ENCODE data around the gene SAT1. TPM values are rescaled to one million over a fixed set of nuclear protein-coding genes. Genes with fewer than 3 reads are reported as not detected.

Gene SAT1
- total and polyA plus RNA-seq, 2 of the 13 experiments (the other 11 are each of a cell fraction or from before 2014, with no cell fraction given), result 216 to 1,243 TPM

GRCh38 chrX:23789386-23790154 is 6.6 kb downstream of the SAT1 start (continued):
- TF ChIP-seq RBM39 (IDR thresholded peaks at IDR 0.05; ENCODE audit: low read depth, low read length, poor library complexity, severe bottlenecking), result no peak
- no peak for TF ChIP-seq GABPB1 (CRISPR knock-in tag; IDR thresholded peaks at IDR 0.05)
- TF ChIP-seq ZNF264 (CRISPR knock-in tag; IDR thresholded peaks at IDR 0.05), result no peak
- no peak for TF ChIP-seq RFX5 (IDR thresholded peaks at IDR 0.05; ENCODE audit: low read depth, low read length)
- no peak for TF ChIP-seq TBP (CRISPR knock-in tag; IDR thresholded peaks at IDR 0.05)
- TF ChIP-seq REST (IDR thresholded peaks at IDR 0.05; ENCODE audit: borderline replicate concordance in 1 of 2, low read depth in 1 of 2, low read length in 2 of 2), result no peak
- peak; percentile 57; the same call in 1 of the 2 replicates for TF ChIP-seq ZNF770 (CRISPR knock-in tag; IDR thresholded peaks at IDR 0.05)
- TF ChIP-seq ASH2L (IDR thresholded peaks at IDR 0.05; ENCODE audit: insufficient read length, low read depth, low read length), result no peak
- TF ChIP-seq POLR2AphosphoS2 (IDR thresholded peaks at IDR 0.05; ENCODE audit: low read depth, low read length), result no peak
- peak; percentile 12 to 18; a peak in 1 of 4 replicates for TF ChIP-seq MAFK (conservative IDR thresholded peaks at IDR 0.05 in 1 of 2, IDR thresholded peaks at IDR 0.05 in 1 of 2; ENCODE audit: low read length in 2 of 2)
- no peak for TF ChIP-seq CHD4 (IDR thresholded peaks at IDR 0.05; ENCODE audit: borderline replicate concordance, low read length)
- TF ChIP-seq E2F1 (CRISPR knock-in tag; IDR thresholded peaks at IDR 0.05), result no peak
- no peak for TF ChIP-seq RCOR2 (CRISPR knock-in tag; IDR thresholded peaks at IDR 0.05)
- no peak for TF ChIP-seq ZNF530 (CRISPR knock-in tag; IDR thresholded peaks at IDR 0.05; ENCODE audit: low read depth)
- TF ChIP-seq ZBTB49 (CRISPR knock-in tag; IDR thresholded peaks at IDR 0.05; ENCODE audit: borderline replicate concordance), result no peak
- TF ChIP-seq ZNF576 (CRISPR knock-in tag; IDR thresholded peaks at IDR 0.05), result no peak
- TF ChIP-seq IRX3 (CRISPR knock-in tag; IDR thresholded peaks at IDR 0.05; ENCODE audit: borderline replicate concordance, low read depth), result no peak
- TF ChIP-seq NCOR1 (IDR thresholded peaks at IDR 0.05; ENCODE audit: borderline replicate concordance, low read length), result no peak
- TF ChIP-seq KDM4B (CRISPR knock-in tag; IDR thresholded peaks at IDR 0.05), result no peak

Data from HepG2 (cell line).